Neuronal stem cell (in vitro differentiated cells): ENCODE results near the gene TRMT44.

Experiments
- DNase-seq: peaks from one replicate; pipeline ENCODE4 v3.0.0-alpha.2; 2013; ENCODE audit warnings: low spot score
- H2AFZ ChIP-seq: one replicate; pipeline ENCODE4 v1.6.1; 2013; ENCODE audit warnings: mild to moderate bottlenecking, low read length, inconsistent platforms
- H2AK5ac ChIP-seq: 2 replicates; pipeline ENCODE4 v1.6.1; 2013; ENCODE audit warnings: low read depth, mild to moderate bottlenecking, inconsistent platforms, low read length, moderate library complexity, mixed read lengths
- H2BK120ac ChIP-seq: 2 replicates; pipeline ENCODE4 v1.6.1; 2013; ENCODE audit warnings: low read depth, mild to moderate bottlenecking, inconsistent platforms, low read length, moderate library complexity, mixed read lengths
- H2BK12ac ChIP-seq: one replicate; pipeline ENCODE4 v1.6.1; 2013; ENCODE audit warnings: low read length, inconsistent platforms
- H2BK15ac ChIP-seq: 2 replicates; pipeline ENCODE4 v1.6.1; 2013; ENCODE audit warnings: mild to moderate bottlenecking, low read length, inconsistent platforms, mixed read lengths
- H2BK5ac ChIP-seq: one replicate; pipeline ENCODE4 v1.6.1; 2013; ENCODE audit warnings: inconsistent platforms, mild to moderate bottlenecking, low read length, moderate library complexity
- H3K14ac ChIP-seq: one replicate; pipeline ENCODE4 v1.6.1; 2013; ENCODE audit warnings: low read length, inconsistent platforms
- H3K18ac ChIP-seq: 2 replicates; pipeline ENCODE4 v1.6.1; 2013; ENCODE audit warnings: low read length, inconsistent platforms
- H3K23ac ChIP-seq: 2 replicates; pipeline ENCODE4 v1.6.1; 2013; ENCODE audit warnings: low read depth, mild to moderate bottlenecking, mixed read lengths, low read length, inconsistent platforms; ENCODE audit not compliant: poor library complexity
- H3K27ac ChIP-seq: replicated peaks from 3 replicates; pipeline ENCODE4 v1.5.1; 2013; ENCODE audit warnings: low read length, inconsistent platforms
- H3K27me3 ChIP-seq, 3 experiments: 2 replicates each; pipeline ENCODE4 v1.6.1; 2013; ENCODE audit warnings: low read length in 3 of 3, mild to moderate bottlenecking in 2 of 3, inconsistent platforms in 1 of 3, low read depth in 1 of 3, mixed read lengths in 1 of 3, moderate library complexity in 1 of 3; ENCODE audit not compliant: control insufficient read depth in 3 of 3, insufficient read depth in 3 of 3
- H3K36me3 ChIP-seq, 2 donors: replicated peaks in 1 of 2; 2 replicates each; pipeline ENCODE4 v1.6.1; 2013; ENCODE audit warnings: low read length in 2 of 2; ENCODE audit not compliant: control insufficient read depth in 2 of 2, insufficient read depth in 2 of 2
- H3K4ac ChIP-seq: 2 replicates; pipeline ENCODE4 v1.6.1; 2013; ENCODE audit warnings: inconsistent platforms, mild to moderate bottlenecking, low read length, moderate library complexity
- H3K4me1 ChIP-seq, 2 donors: 1 replicate in 1 of 2; 2 replicates in 1 of 2; pipeline ENCODE4 v1.6.1; 2013; ENCODE audit warnings: low read length in 2 of 2, low read depth in 1 of 2; ENCODE audit not compliant: control insufficient read depth in 2 of 2, insufficient read depth in 1 of 2
- H3K4me2 ChIP-seq: one replicate; pipeline ENCODE4 v1.6.1; 2013; ENCODE audit warnings: mild to moderate bottlenecking, low read length, inconsistent platforms; ENCODE audit not compliant: insufficient read depth, poor library complexity, severe bottlenecking
- H3K4me3 ChIP-seq, 2 donors: 2 replicates each; pipeline ENCODE4 v1.5.1; 2013; ENCODE audit warnings: low read length in 2 of 2, mild to moderate bottlenecking in 2 of 2, inconsistent platforms in 1 of 2, moderate library complexity in 1 of 2
- H3K79me1 ChIP-seq: one replicate; pipeline ENCODE4 v1.6.1; 2013; ENCODE audit warnings: low read depth, mild to moderate bottlenecking, inconsistent platforms, low read length, moderate library complexity
- H3K9ac ChIP-seq: one replicate; pipeline ENCODE4 v1.6.1; 2013; ENCODE audit warnings: mild to moderate bottlenecking, low read depth, low read length, inconsistent platforms; ENCODE audit not compliant: poor library complexity
- H3K9me3 ChIP-seq, 2 donors: replicated peaks in 1 of 2; 2 replicates each; pipeline versions ENCODE3 to v1.6.1; 2013; ENCODE audit warnings: low read length in 2 of 2, mild to moderate bottlenecking in 2 of 2, inconsistent platforms in 1 of 2, low read depth in 1 of 2, mixed read lengths in 1 of 2, moderate library complexity in 1 of 2; ENCODE audit not compliant: control insufficient read depth in 2 of 2, insufficient read depth in 1 of 2
- H4K8ac ChIP-seq: one replicate; pipeline ENCODE4 v1.6.1; 2013; ENCODE audit warnings: low read depth, mild to moderate bottlenecking, inconsistent platforms, low read length, moderate library complexity
- H4K91ac ChIP-seq: one replicate; pipeline ENCODE4 v1.6.1; 2013; ENCODE audit warnings: low read length, low read depth, mild to moderate bottlenecking, inconsistent platforms; ENCODE audit not compliant: poor library complexity
- whole genome bisulfite sequencing, 2 donors: extraction: QIAGEN DNeasy Blood & Tissue Kit; methylation state at CpG; one replicate each; pipeline ENCODE4 v1.1.7; 2013; ENCODE audit warnings: missing lambda C conversion rate in 2 of 2, mixed read lengths in 1 of 2; ENCODE audit not compliant: insufficient read length in 2 of 2, insufficient replicate concordance in 1 of 2; ENCODE audit errors: extremely low coverage in 2 of 2; 5-methylcytosine and 5-hydroxymethylcytosine counted together

Gene TRMT44

DNA sequence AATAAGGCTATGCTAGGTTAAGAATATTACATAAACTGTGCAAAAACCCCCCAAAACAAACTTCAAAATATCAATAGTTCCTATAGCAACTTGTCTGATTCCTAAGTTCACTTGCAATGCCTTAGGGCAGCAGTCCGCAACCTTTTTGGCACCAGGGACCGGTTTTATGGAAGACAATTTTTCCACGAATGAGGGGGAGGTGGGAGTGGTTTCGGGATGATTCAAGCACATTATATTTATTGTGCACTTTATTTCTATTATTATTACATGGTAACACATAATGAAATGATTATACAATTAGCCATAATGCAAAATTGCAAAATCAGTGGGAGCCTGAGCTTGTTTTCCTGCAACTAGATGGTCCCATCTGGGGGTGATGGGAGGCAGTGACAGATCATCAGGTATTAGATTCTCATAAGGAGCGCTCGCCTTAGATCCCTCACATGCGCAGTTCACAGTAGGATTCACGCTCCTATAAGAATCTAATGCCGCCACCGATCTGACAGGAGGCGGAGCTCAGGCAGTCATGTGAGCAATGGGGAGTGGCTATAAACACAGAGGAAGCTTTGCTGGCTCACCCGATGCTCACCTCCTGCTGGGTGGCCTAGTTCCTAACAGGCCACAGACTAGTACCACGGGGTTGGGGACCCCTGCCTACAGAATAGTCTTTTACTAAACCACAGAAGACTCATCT lies 39.8 kb upstream of the TRMT44 start:
- H2BK5ac ChIP-seq, result no peak overlapping the region
- no peak overlapping the region for H2BK12ac ChIP-seq
- no peak overlapping the region for H3K23ac ChIP-seq
- no peak overlapping the region for H3K27ac ChIP-seq
- no peak for DNase-seq
- no peak overlapping the region for H3K9ac ChIP-seq
- H2BK120ac ChIP-seq, result no peak overlapping the region
- no CpG with 5 or more reads among the region's 13 CpGs for WGBS, 2 donors
- H3K79me1 ChIP-seq, result peaks cover 2% of the 10 kb centered on the region
- H3K4me3 ChIP-seq, result no peak overlapping the region
- no peak overlapping the region for H4K8ac ChIP-seq
- H3K4me1 ChIP-seq, result peaks cover 2 to 5% of the 10 kb centered on the region in 2 donors
- H2BK15ac ChIP-seq, result no peak overlapping the region
- no peak overlapping the region for H3K4me2 ChIP-seq
- H3K14ac ChIP-seq, result no peak overlapping the region
- no peak overlapping the region for H4K91ac ChIP-seq
- H3K36me3 ChIP-seq, result peaks cover 4 to 15% of the 10 kb centered on the region in 2 donors
- no peak overlapping the region for H3K18ac ChIP-seq
- no peak overlapping the region for H3K4ac ChIP-seq
- H2AK5ac ChIP-seq, result no peak overlapping the region
- H2AFZ ChIP-seq, result no peak overlapping the region
- H3K27me3 ChIP-seq, result no peaks in the 10 kb centered on the region
- H3K9me3 ChIP-seq, result peaks cover 0 to 2% of the 10 kb centered on the region in 2 donors

DNA sequence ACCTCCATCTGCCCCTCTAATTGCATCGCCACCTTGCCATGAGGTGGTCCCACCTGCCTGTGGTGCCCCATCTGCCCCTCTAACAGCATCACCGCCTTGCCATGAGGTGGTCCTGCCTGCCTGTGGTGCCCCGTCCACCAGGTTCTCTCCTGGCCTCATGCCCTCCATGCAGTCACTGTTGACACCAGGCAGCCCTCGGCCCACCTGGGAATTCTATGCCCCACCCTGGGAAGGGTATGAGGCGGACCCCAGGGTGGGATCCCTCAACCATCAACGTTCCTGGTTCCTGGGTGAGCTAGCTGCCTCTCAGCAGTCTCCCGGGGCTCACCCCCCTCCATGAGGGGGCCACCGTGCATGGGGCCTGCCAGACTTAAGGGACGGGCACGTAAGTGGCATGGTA lies 38.9 kb upstream of the TRMT44 start:
- no peak overlapping the region for H3K4me2 ChIP-seq
- no peak overlapping the region for H4K91ac ChIP-seq
- peak overlapping the region; percentile 67 for H3K18ac ChIP-seq
- no peak for DNase-seq
- H3K9me3 ChIP-seq, result peaks cover 2 to 5% of the 10 kb centered on the region in 2 donors
- H3K79me1 ChIP-seq, result no peaks in the 10 kb centered on the region
- no peak overlapping the region for H3K9ac ChIP-seq
- H3K27ac ChIP-seq, result no peak overlapping the region
- no peaks in the 10 kb centered on the region for H3K27me3 ChIP-seq
- H3K36me3 ChIP-seq, result peaks cover 6 to 18% of the 10 kb centered on the region in 2 donors
- no peak overlapping the region for H3K4ac ChIP-seq
- H2AK5ac ChIP-seq, result peak overlapping the region; percentile 41
- H2BK12ac ChIP-seq, result peak overlapping the region; percentile 98
- peaks cover 2 to 5% of the 10 kb centered on the region in 2 donors for H3K4me1 ChIP-seq
- H2BK5ac ChIP-seq, result peak overlapping the region; percentile 78
- no peak overlapping the region for H3K14ac ChIP-seq
- H2AFZ ChIP-seq, result no peak overlapping the region
- no peak overlapping the region for H4K8ac ChIP-seq
- H2BK120ac ChIP-seq, result peak overlapping the region; percentile 56
- H2BK15ac ChIP-seq, result no peak overlapping the region
- no CpG with 5 or more reads among the region's 10 CpGs for WGBS, 2 donors
- no peak overlapping the region for H3K23ac ChIP-seq
- H3K4me3 ChIP-seq, result no peak overlapping the region

DNA sequence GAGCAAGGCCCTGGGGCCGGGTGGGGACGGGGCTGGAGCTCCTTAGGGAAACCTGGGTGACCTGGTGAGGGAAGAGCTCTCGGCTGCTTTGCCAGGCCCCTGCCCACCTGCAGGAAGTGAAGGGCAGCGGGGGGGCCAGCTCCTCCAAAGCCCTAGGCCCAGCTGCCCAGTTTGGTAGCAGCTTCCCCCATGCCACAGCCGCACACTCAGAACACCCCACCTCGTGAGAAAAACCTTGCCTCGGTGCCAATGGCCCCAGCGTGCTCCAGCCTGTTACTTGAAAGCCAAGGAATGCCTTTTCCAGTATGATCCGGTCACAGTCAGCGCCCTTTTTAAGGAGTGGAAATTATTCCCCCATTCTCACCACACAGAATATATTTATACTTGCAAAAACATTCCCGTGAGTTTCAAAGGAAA lies 38.4 kb upstream of the TRMT44 start:
- H3K23ac ChIP-seq, result no peak overlapping the region
- H2AK5ac ChIP-seq, result peak overlapping the region; percentile 41
- no peaks in the 10 kb centered on the region for H3K79me1 ChIP-seq
- peaks cover 2 to 5% of the 10 kb centered on the region in 2 donors for H3K4me1 ChIP-seq
- H2BK12ac ChIP-seq, result no peak overlapping the region
- H3K14ac ChIP-seq, result no peak overlapping the region
- H2BK120ac ChIP-seq, result peak overlapping the region; percentile 56
- peaks cover 6 to 18% of the 10 kb centered on the region in 2 donors for H3K36me3 ChIP-seq
- no peak overlapping the region for H3K9ac ChIP-seq
- H3K27me3 ChIP-seq, result no peaks in the 10 kb centered on the region
- H2BK15ac ChIP-seq, result no peak overlapping the region
- no peak overlapping the region for H3K18ac ChIP-seq
- H3K4me3 ChIP-seq, result no peak overlapping the region
- H3K4me2 ChIP-seq, result no peak overlapping the region
- peaks cover 2 to 5% of the 10 kb centered on the region in 2 donors for H3K9me3 ChIP-seq
- H3K27ac ChIP-seq, result no peak overlapping the region
- no peak overlapping the region for H3K4ac ChIP-seq
- H4K8ac ChIP-seq, result no peak overlapping the region
- DNase-seq, result no peak
- WGBS, 2 donors, result no CpG with 5 or more reads among the region's 11 CpGs
- H4K91ac ChIP-seq, result no peak overlapping the region
- peak overlapping the region; percentile 78 for H2BK5ac ChIP-seq
- no peak overlapping the region for H2AFZ ChIP-seq

DNA sequence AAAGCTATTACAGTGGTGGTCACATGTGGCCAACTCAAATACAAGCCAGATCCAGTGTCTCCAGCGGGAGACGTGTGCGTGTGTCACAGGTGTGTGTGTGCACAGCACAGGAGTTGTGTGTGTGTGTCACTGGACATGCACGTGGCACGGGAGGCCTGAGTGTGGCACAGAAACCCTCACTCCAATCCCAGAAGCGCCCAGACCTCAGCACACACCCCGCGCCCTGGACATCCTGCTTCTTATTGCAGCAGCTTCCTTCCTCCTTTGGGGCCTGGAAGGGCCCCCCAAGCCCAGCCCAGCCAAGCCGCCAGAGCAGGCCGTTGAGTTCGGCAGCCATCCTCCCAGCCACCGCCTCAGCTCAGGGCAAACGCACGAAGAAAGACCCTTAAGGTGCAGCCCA lies 37.9 kb upstream of the TRMT44 start:
- H3K27ac ChIP-seq, result no peak overlapping the region
- no peak overlapping the region for H4K91ac ChIP-seq
- H4K8ac ChIP-seq, result no peak overlapping the region
- H2BK12ac ChIP-seq, result no peak overlapping the region
- H3K27me3 ChIP-seq, result no peaks in the 10 kb centered on the region
- WGBS, 2 donors, result no CpG with 5 or more reads among the region's 14 CpGs
- no peak overlapping the region for H3K4me2 ChIP-seq
- no peak overlapping the region for H3K4ac ChIP-seq
- H3K79me1 ChIP-seq, result peaks cover 2% of the 10 kb centered on the region
- peak overlapping the region; percentile 76 for H3K18ac ChIP-seq
- H3K9ac ChIP-seq, result no peak overlapping the region
- H2AFZ ChIP-seq, result no peak overlapping the region
- H3K4me3 ChIP-seq, result no peak overlapping the region
- H3K36me3 ChIP-seq, result peaks cover 8 to 18% of the 10 kb centered on the region in 2 donors
- H3K4me1 ChIP-seq, result peaks cover 2 to 5% of the 10 kb centered on the region in 2 donors
- peaks cover 3 to 5% of the 10 kb centered on the region in 2 donors for H3K9me3 ChIP-seq
- H2BK15ac ChIP-seq, result no peak overlapping the region
- H2AK5ac ChIP-seq, result no peak overlapping the region
- H3K14ac ChIP-seq, result peak overlapping the region; percentile 56
- H3K23ac ChIP-seq, result no peak overlapping the region
- DNase-seq, result no peak
- H2BK120ac ChIP-seq, result no peak overlapping the region
- H2BK5ac ChIP-seq, result no peak overlapping the region
